HG02642 (cell line): ENCODE results near the gene MRPL2.
"Not testable (repeated sequence)": the region's sequence is repeated elsewhere in the genome, so short reads cannot be mapped to it uniquely, and the experiment has no call there.

Experiments
- ATAC-seq: cut with Tn5 transposase; IDR thresholded peaks from one replicate; pipeline ENCODE4 v1.9.1; 2021; ENCODE audit warnings: mild to moderate bottlenecking; ENCODE audit not compliant: unreplicated experiment, poor library complexity

MRPL2 gene

GRCh38 chr6:43082806-43083655 lies 23.8 kb upstream of the MRPL2 start:
- no peak for ATAC-seq

DNA sequence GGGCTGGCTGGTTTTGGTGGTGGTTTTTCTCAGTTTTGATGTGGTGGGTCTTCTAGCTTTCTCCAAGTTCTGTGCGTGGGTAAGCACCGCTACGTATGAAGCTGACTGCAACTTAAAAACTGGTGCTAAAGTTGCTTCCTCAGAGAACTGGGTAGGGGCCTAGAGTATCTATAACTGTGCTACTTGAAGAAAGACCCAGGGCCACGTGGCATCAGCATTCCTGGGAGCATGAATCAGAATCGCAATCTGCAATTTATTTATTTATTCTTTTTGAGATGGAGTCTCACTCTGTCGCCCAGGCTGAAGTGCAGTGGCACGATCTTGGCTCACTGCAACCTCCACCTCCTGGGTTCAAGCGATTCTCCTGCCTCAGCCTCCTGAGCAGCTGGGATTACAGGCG lies 22.7 kb upstream of the MRPL2 start:
- ATAC-seq = not testable (repeated sequence)

DNA sequence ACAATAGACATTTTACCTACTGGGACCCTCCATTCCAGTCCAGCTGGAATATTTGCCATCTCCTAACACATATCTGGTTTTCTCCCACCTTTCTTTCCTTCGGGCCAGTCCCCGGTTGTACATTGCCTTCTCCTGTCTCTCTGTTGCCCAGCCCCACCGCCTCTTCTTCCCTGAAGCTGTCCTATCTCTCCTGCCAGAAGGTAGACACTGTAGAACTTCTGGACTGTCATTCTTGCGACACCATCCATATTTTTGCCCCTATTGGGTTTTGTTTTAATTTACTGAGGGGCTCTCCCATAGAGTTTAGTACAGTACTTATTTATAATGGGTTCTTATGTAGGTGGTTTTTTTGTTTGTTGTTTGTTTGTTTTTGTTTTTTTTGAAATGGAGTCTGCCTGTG lies 21.8 kb upstream of the MRPL2 start:
- no peak for ATAC-seq

DNA sequence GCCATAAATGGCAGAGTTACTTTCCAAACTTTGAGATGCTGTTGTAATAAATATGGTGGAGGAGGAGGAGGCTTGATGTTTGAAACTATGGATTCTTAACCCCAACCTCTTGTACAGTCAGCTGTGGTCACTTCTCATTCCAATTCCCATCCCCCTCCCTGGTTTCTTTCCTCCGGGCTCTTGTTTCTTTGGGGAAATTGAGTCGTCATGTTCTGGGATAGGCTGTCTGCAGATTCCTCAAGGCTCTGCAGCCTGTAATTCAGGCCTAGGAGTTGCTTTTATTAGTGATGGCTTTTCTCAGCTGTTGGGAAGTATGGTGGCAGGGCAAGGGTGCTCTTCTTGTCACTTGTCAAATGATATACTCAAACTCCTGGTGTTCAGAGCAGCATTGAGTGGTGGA lies 19.5 kb upstream of the MRPL2 start:
- no peak for ATAC-seq

DNA sequence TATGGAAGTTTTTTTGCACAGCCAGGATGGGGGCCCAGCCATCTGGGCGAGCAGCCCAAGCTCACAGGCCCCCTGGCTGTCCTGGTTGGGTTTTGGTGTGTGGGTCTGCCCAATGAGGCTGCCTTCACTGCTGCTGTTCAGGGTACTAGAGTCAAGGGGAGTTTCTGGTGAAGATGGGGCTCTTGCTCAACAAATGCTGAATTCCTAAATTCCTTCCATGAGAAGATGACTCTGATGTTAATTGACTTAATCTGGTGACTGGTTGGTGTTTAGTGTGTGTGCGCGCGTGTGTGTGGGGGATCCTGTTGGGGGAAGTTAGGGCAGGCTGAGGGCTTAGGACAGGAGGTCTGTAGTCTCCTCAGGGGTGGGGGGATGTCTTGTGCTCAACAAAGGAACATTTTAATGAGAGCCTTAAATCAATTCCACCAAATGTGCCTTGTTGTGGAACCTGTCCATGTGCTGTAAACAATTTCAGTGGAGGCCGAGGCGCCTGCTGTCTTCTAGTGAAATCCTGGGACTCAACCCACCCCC lies 18.8 kb upstream of the MRPL2 start:
- no peak for ATAC-seq

DNA sequence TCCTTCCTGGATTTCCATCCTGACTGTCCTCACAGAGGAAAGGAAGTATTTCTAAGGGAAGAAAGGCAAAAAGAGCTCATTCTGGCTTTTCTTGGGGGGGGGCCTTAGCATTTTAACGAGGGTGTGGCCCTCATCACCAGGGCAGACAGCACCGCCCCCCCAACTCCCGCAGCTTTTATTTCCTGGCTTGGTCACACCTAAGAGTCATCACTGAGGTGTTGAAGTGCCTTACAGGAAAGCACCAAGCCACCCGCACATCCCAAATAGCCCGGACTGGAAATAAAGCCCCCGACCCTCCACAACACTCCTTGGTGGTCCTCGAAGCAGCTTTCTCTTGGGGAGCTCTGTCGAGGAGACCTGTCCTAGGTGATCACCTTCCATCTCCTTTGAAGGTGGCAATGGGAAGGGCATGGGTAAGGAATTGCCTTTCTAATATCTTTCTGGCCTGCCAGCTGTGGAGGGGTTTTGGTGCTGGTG lies 18.1 kb upstream of the MRPL2 start:
- ATAC-seq = no peak

- no peak for ATAC-seq
Measured at GRCh38 chr6:43076464-43077332, 17.5 kb upstream of the MRPL2 start.

- ATAC-seq = no peak
Measured at GRCh38 chr6:43075670-43076463, 16.6 kb upstream of the MRPL2 start, which contains the start of gene PTK7. Gene PTK7 (plus strand): TSS chr6:43076314. CDS start chr6:43076489, 175 bp downstream.

GRCh38 chr6:43074847-43075669 lies 15.8 kb upstream of the MRPL2 start:
- no peak for ATAC-seq

DNA sequence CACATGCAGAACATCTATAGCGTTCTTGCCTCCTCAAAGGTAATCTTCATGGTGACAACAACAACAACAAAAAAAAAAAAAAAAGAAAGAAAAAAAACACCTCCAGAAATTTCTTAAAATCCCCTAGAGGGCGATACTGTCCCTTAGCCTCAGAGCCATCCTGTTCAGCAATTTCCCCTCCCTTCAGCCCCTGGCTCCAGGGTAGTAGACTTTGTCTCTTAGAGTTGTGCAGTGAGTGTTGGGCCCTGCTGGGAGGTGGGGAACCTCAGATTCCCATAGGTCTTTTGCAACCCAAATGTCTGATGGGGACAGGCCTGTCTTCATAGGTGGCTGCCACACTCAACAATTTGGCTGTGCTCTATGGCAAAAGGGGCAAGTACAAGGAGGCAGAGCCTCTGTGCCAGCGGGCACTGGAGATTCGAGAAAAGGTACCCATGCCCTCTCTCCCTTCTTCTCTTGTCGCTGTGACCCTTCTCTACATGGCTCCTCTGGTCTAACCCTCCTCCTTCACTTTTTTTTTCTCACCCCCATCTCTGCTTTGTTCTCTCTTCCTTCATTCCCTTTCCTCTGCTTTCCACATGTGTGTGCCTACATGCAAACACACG lies 10.9 kb upstream of the MRPL2 start:
- ATAC-seq = no peak

- no peak for ATAC-seq
Measured at GRCh38 chr6:43062818-43063217, 3.6 kb upstream of the MRPL2 start.

DNA sequence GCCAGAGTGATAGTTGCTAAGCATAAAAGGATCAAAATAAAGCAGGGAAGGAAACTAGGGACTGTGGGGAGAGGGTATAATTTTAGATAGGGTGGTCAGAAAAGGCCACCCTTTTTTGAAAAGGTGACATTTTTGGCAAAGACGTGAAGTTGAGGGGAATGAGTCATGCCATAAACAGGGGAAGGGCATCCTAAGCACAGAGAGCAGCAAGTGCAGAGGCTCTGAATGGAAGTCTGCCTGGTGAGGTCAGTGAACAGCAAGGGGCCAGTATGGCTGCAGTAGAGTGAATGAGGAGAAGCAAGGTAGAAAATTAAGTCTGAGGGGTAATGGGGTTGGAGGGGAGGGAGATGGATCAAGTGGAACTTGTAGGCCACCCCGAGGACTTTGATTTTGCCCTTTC lies 2.6 kb upstream of the MRPL2 start:
- ATAC-seq = no peak

- ATAC-seq = no peak
Measured at GRCh38 chr6:43060755-43061633, 1.8 kb upstream of the MRPL2 start.

GRCh38 chr6:43060034-43060754 lies 960 bp upstream of the MRPL2 start:
- ATAC-seq = peak; percentile 1

GRCh38 chr6:43058531-43058930 lies 703 bp downstream of the MRPL2 start:
- no peak for ATAC-seq

DNA sequence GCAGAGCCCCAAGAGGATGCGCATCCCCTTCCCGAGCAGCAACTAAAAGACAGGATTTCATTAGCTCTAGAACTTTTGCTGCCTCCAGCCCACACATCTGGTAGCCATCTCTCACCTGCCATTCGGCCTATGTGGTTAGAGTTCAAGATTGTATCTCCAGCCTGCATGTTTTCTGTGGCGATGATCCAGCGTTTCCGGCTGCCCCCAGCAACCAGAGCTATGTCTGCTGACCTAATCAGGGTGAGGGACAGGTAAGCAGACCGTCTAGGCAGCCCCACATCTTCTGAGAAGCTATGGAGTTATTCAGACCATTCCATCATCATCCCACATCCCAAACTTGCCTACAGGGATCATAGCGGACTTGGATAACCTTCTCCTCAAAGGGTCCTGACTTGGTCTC lies 3.3 kb downstream of the MRPL2 start:
- no peak for ATAC-seq

DNA sequence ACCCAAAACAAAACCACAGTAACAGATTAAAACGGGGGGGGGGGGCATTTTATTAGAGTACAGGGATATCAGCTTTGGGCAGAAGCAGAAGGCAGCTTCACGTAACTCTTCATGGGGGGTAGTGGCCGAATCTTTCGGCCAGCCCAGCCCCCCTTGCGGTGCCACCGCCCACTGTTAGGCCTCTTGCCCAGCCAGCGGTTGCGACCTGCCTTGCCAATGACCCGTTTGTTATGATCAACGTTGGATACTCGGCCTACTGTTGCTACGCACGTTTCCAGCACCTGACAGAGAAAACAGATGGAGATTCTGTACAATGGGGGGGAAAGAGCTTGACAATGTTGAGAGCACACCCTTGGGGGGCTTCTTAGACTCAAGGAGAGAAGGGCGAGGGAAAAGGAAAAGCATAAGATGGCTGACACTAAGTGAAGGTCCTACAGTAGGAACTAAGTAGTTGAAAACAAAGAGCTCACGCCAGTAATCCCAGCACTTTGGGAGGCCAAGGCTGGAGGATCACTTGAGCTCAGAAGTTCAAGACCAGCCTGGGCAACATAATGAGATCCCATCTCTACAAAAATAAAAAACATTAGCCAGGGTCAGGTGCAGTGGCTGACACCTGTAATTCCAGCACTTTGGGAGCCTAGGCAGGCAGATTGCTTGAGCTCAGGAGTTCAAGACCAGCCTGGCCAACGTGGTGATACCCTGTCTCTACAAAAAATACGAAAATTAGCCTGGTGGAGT lies 4.9 kb downstream of the MRPL2 start:
- ATAC-seq = no peak
